Osteoblast (primary cell): Measurements from ENCODE around the gene CHSY1. TPM values are rescaled to one million over a fixed set of nuclear protein-coding genes. Genes with fewer than 3 reads are reported as not detected.

ENCODE experiments used
- total RNA-seq: library from RNA; depleted of rRNA; stranded (reverse); fragments of >200 nt; gene quantifications from 2 replicates; pipeline ENCODE4 v1.2.3, GENCODE V29; 2012

CHSY1 gene
- total RNA-seq, 1 donor: 39.1 TPM

Other genes with a start within 250 kb of the CHSY1 start
- gene SELENOS, start 25.4 kb upstream of the CHSY1 start, total RNA-seq: 74.3 and 79.6 TPM in 2 replicates
- gene SNRPA1, start 43.2 kb upstream of the CHSY1 start, total RNA-seq: 7.1 and 9.8 TPM in 2 replicates
- 0.29 and 0.72 TPM in 2 replicates for gene PCSK6, start 237.7 kb upstream of the CHSY1 start, total RNA-seq